ENCODE results near the gene IVD. TPM values are rescaled to one million over a fixed set of nuclear protein-coding genes. Genes with fewer than 3 reads are reported as not detected.

IVD gene
- polyA plus RNA-seq, 1 of the 3 experiments (the other 2 are of a cell fraction), result 54.2 TPM

DNA sequence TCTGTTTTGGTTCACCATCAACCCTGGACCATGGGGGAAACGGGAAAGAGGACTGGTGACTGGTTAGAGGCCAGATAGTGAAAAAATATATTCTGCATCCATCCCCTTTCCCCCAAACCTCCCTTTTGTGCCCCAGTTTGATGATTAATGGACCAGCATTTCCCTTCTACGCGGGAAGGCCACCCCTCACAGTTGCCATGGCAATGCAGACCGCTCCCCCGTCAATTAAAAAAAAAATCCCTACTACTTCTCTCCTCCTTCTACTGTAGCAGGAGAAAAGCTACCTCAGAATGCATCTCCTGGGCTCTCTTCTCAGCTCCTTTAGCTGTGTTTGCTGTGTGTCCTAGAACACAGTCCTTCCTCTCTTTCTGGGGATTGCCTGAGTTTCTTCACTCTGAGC, 39.1 kb downstream of the IVD start:
- H4K20me1 ChIP-seq (ENCODE audit: insufficient read depth), result peaks cover 60% of the 10 kb centered on the region
- ChIA-PET POLR2A (no interaction called here), CTCF (interaction anchor here (0.9 to 2.3 kb wide), 4 partner anchors 21 to 104 kb away, joined by 3 to 8 read pairs (median 3); partner anchors contain the start of gene CCDC9B)
- H3K79me2 ChIP-seq (ENCODE audit: insufficient read depth), result peaks cover 74% of the 10 kb centered on the region
- H3K9ac ChIP-seq, result no peak overlapping the region
- H3F3A ChIP-seq (replicated peaks; ENCODE audit: insufficient read depth), result no peaks in the 10 kb centered on the region
- no peak for DNase-seq
- H3K27ac ChIP-seq (ENCODE audit: low read depth in 2 of 2, low read length in 1 of 2), result no peak overlapping the region
- 95% methylated on average over 4 of the region's 5 CpGs for WGBS (ENCODE audit: low lambda C conversion rate)
- H3K9me2 ChIP-seq, result no peaks in the 10 kb centered on the region
- no peaks in the 10 kb centered on the region for H3K36me3 ChIP-seq (replicated peaks in 1 of 2; ENCODE audit: control insufficient read depth in 1 of 2, insufficient read depth in 2 of 2, low read length in 1 of 2)
- no peak overlapping the region for H3K4me3 ChIP-seq (ENCODE audit: low read depth in 2 of 2, low read length in 1 of 2)
- H3K4me2 ChIP-seq, result no peak overlapping the region
- H3K27me3 ChIP-seq (ENCODE audit: insufficient read depth), result no peaks in the 10 kb centered on the region
- no peak overlapping the region for H2AFZ ChIP-seq (ENCODE audit: low read depth)
- TF ChIP-seq TCF12 (IDR thresholded peaks at IDR 0.05) (no peak), NFIC (IDR thresholded peaks at IDR 0.05; ENCODE audit: borderline replicate concordance) (no peak), NRF1 (IDR thresholded peaks at IDR 0.05; ENCODE audit: low read depth, low read length) (no peak), YY1 (IDR thresholded peaks at IDR 0.05; ENCODE audit: low read depth) (no peak), MXI1 (IDR thresholded peaks at IDR 0.05; ENCODE audit: low read depth, low read length) (no peak), RXRA (IDR thresholded peaks at IDR 0.05; ENCODE audit: borderline replicate concordance, low read depth) (no peak), TEAD4 (IDR thresholded peaks at IDR 0.05; ENCODE audit: borderline replicate concordance, insufficient read depth) (no peak), JUND (IDR thresholded peaks at IDR 0.05) (no peak), POLR2AphosphoS5 (IDR thresholded peaks at IDR 0.05; ENCODE audit: low read depth, low read length) (no peak), GABPA (IDR thresholded peaks at IDR 0.05; ENCODE audit: low read depth) (no peak), EP300 (IDR thresholded peaks at IDR 0.05; ENCODE audit: borderline replicate concordance in 1 of 2, low read depth in 1 of 2, low read length in 1 of 2) (no peak), SMC3 (IDR thresholded peaks at IDR 0.05; ENCODE audit: low read depth, low read length) (no peak), FOXJ3 (CRISPR knock-in tag; IDR thresholded peaks at IDR 0.05) (no peak)
- TF ChIP-seq, protein P1, sequence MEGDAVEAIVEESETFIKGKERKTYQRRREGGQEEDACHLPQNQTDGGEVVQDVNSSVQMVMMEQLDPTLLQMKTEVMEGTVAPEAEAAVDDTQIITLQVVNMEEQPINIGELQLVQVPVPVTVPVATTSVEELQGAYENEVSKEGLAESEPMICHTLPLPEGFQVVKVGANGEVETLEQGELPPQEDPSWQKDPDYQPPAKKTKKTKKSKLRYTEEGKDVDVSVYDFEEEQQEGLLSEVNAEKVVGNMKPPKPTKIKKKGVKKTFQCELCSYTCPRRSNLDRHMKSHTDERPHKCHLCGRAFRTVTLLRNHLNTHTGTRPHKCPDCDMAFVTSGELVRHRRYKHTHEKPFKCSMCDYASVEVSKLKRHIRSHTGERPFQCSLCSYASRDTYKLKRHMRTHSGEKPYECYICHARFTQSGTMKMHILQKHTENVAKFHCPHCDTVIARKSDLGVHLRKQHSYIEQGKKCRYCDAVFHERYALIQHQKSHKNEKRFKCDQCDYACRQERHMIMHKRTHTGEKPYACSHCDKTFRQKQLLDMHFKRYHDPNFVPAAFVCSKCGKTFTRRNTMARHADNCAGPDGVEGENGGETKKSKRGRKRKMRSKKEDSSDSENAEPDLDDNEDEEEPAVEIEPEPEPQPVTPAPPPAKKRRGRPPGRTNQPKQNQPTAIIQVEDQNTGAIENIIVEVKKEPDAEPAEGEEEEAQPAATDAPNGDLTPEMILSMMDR (IDR thresholded peaks at IDR 0.05), result no peak
- TF ChIP-seq, protein P2, sequence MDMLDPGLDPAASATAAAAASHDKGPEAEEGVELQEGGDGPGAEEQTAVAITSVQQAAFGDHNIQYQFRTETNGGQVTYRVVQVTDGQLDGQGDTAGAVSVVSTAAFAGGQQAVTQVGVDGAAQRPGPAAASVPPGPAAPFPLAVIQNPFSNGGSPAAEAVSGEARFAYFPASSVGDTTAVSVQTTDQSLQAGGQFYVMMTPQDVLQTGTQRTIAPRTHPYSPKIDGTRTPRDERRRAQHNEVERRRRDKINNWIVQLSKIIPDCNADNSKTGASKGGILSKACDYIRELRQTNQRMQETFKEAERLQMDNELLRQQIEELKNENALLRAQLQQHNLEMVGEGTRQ (IDR thresholded peaks at IDR 0.05; ENCODE audit: borderline replicate concordance, low read depth, low read length), result no peak
- TF ChIP-seq, protein P3, sequence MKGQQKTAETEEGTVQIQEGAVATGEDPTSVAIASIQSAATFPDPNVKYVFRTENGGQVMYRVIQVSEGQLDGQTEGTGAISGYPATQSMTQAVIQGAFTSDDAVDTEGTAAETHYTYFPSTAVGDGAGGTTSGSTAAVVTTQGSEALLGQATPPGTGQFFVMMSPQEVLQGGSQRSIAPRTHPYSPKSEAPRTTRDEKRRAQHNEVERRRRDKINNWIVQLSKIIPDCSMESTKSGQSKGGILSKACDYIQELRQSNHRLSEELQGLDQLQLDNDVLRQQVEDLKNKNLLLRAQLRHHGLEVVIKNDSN (IDR thresholded peaks at IDR 0.05; ENCODE audit: borderline replicate concordance, low read depth), result no peak
- H3K4me1 ChIP-seq (ENCODE audit: control insufficient read depth in 1 of 2, insufficient read depth in 2 of 2, low read depth in 1 of 2, low read length in 1 of 2), result peaks cover 6 to 20% of the 10 kb centered on the region in 2 experiments; a peak in 3 of 4 replicates
- no peaks in the 10 kb centered on the region for H3K9me3 ChIP-seq

Data from SK-N-SH (cell line).